Psoas muscle (tissue), 8 donors: ENCODE measurements around the gene MAPK8. TPM values are rescaled to one million over a fixed set of nuclear protein-coding genes. Genes with fewer than 3 reads are reported as not detected.

Experiments
- ATAC-seq, 4 donors: fragments of 200-7000 bp; cut with Tn5 transposase; one replicate each; pipeline ENCODE4 v1.9.1; 2020; ENCODE audit warnings: moderate library complexity in 3 of 4, mild to moderate bottlenecking in 2 of 4
- DNase-seq, 2 donors: peaks; one replicate each; pipeline ENCODE4 v3.0.0-alpha.2; 2020
- H3K27ac ChIP-seq: fragments of 200-600 bp; one replicate; pipeline ENCODE4 v1.8.0; 2022
- H3K27me3 ChIP-seq, 3 donors: fragments of 200-600 bp in 1 of 3; one replicate each; pipeline versions ENCODE4 v1.6.1 to v1.8.0; 2013 to 2022; ENCODE audit warnings: low read length in 2 of 3, mild to moderate bottlenecking in 2 of 3, moderate library complexity in 1 of 3; ENCODE audit not compliant: insufficient read depth in 3 of 3
- H3K36me3 ChIP-seq, 2 donors: fragments of 200-600 bp in 1 of 2; one replicate each; pipeline versions ENCODE4 v1.6.1 to v1.8.0; 2013 to 2022; ENCODE audit warnings: low read depth in 1 of 2, mild to moderate bottlenecking in 1 of 2, moderate library complexity in 1 of 2; ENCODE audit not compliant: insufficient read depth in 1 of 2
- H3K4me1 ChIP-seq: fragments of 200-600 bp; one replicate; pipeline ENCODE4 v1.8.0; 2022
- H3K4me3 ChIP-seq: fragments of 200-600 bp; one replicate; pipeline ENCODE4 v1.8.0; 2022; ENCODE audit warnings: mild to moderate bottlenecking
- H3K9me3 ChIP-seq: fragments of 200-600 bp; one replicate; pipeline ENCODE4 v1.8.0; 2022
- WGBS, 3 donors: extraction: QIAGEN DNeasy Blood & Tissue Kit; methylation state at CpG; one replicate each; pipeline versions ENCODE4 v1.1.6 to v1.1.7; 2013; 5-methylcytosine and 5-hydroxymethylcytosine counted together
- intact Hi-C, 2 donors: fragments of 100-400 bp; cut with DNase I; formaldehyde crosslinking; loops; one replicate each; pipeline versions ENCODE4 v1.11.0 to v1.14.2; 2022
- polyA plus RNA-seq, 3 donors: library from polyadenylated mRNA; stranded (reverse); fragments of 200-250 nt; gene quantifications; one replicate each; pipeline ENCODE4 v1.2.3, GENCODE V29; 2013
- total RNA-seq, 4 donors: library from RNA; stranded (reverse); fragmentation: NEBNext Ultra II Directional in 2 of 4; extraction: Animal tissue kit (Norgen Biotek cat#: 25700) in 2 of 4; gene quantifications; one replicate each; pipeline versions ENCODE4 v1.2.1 to v1.2.4, GENCODE V29; 2021 to 2023
- TF ChIP-seq, protein P1 (sequence below): fragments of 200-600 bp; IDR thresholded peaks from one replicate; pipeline ENCODE4 v1.8.0; 2022; ENCODE audit warnings: antibody characterized with exemption
- donor health status: healthy with polysubstance abuse.
- donor health status: DM: no; HTN: no; CAD: no; lungs with moderate emphysema.
- donor health status: Bipolar disorder and iron deficiency.
- donor health status: healthy.
- donor health status: DM: yes; HTN: yes; CAD: no.
- donor health status: DM: no; HTN: no; CAD: no.
- donor health status: DM: no; HTN: no; CAD: no.
- donor health status: DM: yes; HTN: yes; CAD: no.

Gene MAPK8
- total and polyA plus RNA-seq, 7 donors, result 10.8 to 32.3 (median 24.3) TPM

- no peaks in the 10 kb centered on the region for H3K27me3 ChIP-seq
- no peak for ATAC-seq
- WGBS, 3 donors, result 95 to 100% (median 100%) methylated on average over 1 of the region's 1 CpG
- TF ChIP-seq, protein P1, sequence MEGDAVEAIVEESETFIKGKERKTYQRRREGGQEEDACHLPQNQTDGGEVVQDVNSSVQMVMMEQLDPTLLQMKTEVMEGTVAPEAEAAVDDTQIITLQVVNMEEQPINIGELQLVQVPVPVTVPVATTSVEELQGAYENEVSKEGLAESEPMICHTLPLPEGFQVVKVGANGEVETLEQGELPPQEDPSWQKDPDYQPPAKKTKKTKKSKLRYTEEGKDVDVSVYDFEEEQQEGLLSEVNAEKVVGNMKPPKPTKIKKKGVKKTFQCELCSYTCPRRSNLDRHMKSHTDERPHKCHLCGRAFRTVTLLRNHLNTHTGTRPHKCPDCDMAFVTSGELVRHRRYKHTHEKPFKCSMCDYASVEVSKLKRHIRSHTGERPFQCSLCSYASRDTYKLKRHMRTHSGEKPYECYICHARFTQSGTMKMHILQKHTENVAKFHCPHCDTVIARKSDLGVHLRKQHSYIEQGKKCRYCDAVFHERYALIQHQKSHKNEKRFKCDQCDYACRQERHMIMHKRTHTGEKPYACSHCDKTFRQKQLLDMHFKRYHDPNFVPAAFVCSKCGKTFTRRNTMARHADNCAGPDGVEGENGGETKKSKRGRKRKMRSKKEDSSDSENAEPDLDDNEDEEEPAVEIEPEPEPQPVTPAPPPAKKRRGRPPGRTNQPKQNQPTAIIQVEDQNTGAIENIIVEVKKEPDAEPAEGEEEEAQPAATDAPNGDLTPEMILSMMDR, result no peak
- intact Hi-C loops, result loop anchor here in 1 of 2 donors (10.0 kb wide), 1 partner anchor 49 kb away; no protein-coding TSS in a partner anchor
- H3K9me3 ChIP-seq, result peaks cover 8% of the 10 kb centered on the region
- H3K27ac ChIP-seq, result no peak overlapping the region
- H3K4me1 ChIP-seq, result no peaks in the 10 kb centered on the region
- DNase-seq, result no peak
- H3K4me3 ChIP-seq, result no peak overlapping the region
- H3K36me3 ChIP-seq, result peaks cover 3 to 30% of the 10 kb centered on the region in 2 donors
These were observed 107.7 kb downstream of the MAPK8 start for GRCh38 chr10:48414160-48414559.

DNA sequence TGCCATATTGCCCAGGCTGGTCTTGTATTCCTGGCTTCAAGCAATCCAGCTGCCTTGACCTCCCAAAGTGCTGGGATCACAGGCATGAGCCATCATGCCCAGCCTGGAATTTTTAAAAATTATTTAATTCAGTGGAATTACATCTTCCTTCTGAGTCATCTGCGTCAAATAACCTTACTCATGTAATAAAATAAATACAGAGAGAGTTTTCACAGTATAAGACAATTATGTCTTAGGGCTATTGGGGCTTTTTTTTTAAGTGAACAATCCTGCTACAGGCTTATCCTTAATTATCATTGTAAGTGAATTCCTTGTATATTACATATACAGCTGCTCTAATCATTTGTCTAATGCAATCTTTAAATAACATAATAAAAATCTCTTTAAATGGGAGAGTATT is 108.3 kb downstream of the MAPK8 start:
- 76 to 90% (median 84%) methylated on average over 1 of the region's 1 CpG for WGBS, 3 donors
- TF ChIP-seq, protein P1, result no peak
- Histone ChIP-seq H3K27me3 (no peaks in the 10 kb centered on the region), H3K4me3 (no peak overlapping the region), H3K36me3 (peaks cover 3 to 29% of the 10 kb centered on the region in 2 donors), H3K27ac (no peak overlapping the region), H3K4me1 (no peaks in the 10 kb centered on the region), H3K9me3 (peaks cover 8% of the 10 kb centered on the region)
- ATAC-seq (no peak), DNase-seq (no peak)
- intact Hi-C loops, result loop anchor here in 1 of 2 donors (10.0 kb wide), 1 partner anchor 50 kb away; no protein-coding TSS in a partner anchor

DNA sequence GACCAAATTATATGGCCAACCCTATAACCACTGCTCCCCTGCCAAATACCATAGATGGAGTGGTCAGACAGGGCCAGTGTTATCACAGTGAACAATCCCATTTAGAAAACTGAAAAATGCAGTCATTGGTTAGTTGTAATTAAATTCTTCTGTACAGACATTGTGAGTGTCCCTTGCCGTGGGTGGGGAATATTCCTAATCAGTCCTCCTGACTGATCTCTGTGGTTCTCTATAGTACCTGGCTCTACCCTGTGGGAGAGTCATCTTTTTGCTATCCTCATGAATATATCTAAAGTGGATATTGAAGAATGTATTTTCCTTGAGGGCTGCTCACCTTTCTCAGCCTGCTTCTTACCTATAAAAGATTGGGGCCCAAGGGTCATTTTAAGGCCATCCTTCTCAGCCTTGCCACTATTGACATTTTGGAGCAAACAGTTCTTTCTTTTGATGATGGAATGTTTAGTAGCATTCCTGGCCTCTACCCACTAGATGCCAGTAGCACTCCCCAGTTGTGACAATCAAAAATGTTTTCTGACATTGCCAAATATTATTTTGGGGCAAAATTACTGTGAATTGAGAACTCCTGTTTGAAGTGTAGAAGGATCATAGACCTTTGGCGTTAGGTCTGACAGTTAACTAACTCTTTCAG is 110.2 kb downstream of the MAPK8 start:
- ATAC-seq (no peak), DNase-seq (no peak)
- peaks cover 3 to 11% of the 10 kb centered on the region in 2 donors for H3K36me3 ChIP-seq
- TF ChIP-seq, protein P1, result no peak
- H3K27ac ChIP-seq, result no peak overlapping the region
- H3K27me3 ChIP-seq, result no peaks in the 10 kb centered on the region
- peaks cover 8% of the 10 kb centered on the region for H3K9me3 ChIP-seq
- H3K4me3 ChIP-seq, result no peak overlapping the region
- intact Hi-C loops, result loop anchor here in 1 of 2 donors (10.0 kb wide), 1 partner anchor 52 kb away; no protein-coding TSS in a partner anchor
- 77 to 94% (median 85%) methylated on average over 2 of the region's 2 CpGs for WGBS, 3 donors
- H3K4me1 ChIP-seq, result no peaks in the 10 kb centered on the region

GRCh38 chr10:48417374-48417773 is 110.9 kb downstream of the MAPK8 start:
- DNase-seq, result no peak
- Histone ChIP-seq H3K4me3 (no peak overlapping the region), H3K27me3 (no peaks in the 10 kb centered on the region), H3K27ac (no peak overlapping the region), H3K9me3 (peaks cover 3% of the 10 kb centered on the region), H3K4me1 (no peaks in the 10 kb centered on the region), H3K36me3 (peaks cover 3 to 11% of the 10 kb centered on the region in 2 donors)
- intact Hi-C loops, result loop anchor here in 1 of 2 donors (10.0 kb wide), 1 partner anchor 53 kb away; no protein-coding TSS in a partner anchor
- ATAC-seq, result no peak
- TF ChIP-seq, protein P1, result no peak
- WGBS, 3 donors, result 95 to 100% (median 100%) methylated on average over 1 of the region's 1 CpG
